GM18861 (cell line): Measurements from ENCODE around the gene PON2.
"Not testable (repeated sequence)": the region's sequence is repeated elsewhere in the genome, so short reads cannot be mapped to it uniquely, and the experiment has no call there.

Experiments
- ATAC-seq: cut with Tn5 transposase; IDR thresholded peaks from one replicate; pipeline ENCODE4 v1.9.1; 2021; ENCODE audit not compliant: unreplicated experiment

PON2 gene

DNA sequence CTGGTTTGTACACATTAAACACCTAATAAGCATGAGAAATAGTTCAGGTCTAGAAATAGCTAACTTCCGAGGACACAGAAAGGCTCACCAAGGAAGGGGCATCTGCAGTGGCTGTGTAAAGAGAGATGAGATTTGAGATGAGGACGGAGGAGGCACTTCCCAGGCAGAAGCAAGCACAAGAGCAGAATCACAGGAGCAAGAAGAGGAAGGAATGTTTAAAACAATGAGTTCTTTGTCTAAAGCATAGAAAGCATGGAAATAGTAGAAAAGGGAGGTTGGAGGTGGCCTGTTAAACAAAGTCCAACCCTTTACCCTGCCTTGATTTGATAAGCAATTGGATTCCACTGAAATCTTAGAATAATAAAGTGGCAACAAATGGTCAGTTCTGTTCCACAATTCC lies 27.1 kb downstream of the PON2 start:
- ATAC-seq = no peak

DNA sequence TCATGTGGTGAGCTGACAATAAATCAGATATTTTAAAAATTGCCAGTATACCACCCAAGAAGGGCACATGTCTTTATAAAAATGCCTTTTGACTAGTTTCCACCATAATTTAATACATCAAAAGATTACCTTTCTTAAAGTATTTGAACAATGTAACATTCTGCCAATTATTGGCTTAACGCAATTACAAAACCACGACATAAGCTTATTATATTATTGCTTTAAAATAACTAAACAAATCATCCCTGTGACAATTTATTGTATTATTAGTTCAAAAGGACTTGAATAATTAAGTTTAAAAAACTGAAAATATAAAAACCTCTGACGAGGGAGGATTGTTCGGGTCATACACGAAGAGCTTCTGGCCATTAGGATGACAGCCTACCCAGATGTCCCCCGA lies 29.0 kb downstream of the PON2 start:
- no peak for ATAC-seq

DNA sequence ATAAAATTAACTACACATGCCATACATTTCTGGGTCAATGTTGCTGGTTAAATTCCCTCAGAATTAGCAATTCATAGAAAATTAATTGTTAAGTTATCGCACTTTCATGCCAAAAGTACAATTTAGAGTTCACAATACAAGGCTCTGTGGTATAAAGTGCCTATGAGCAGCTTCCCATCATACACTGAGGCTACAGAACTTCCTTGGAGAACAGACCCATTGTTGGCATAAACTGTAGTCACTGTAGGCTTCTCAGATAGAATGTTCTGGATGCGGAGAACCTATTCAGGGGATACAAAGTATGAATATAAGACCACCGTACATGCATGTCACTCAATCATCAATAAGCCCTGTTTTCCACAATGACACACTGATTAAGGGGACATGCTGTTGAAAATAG lies 29.6 kb downstream of the PON2 start:
- ATAC-seq = no peak

DNA sequence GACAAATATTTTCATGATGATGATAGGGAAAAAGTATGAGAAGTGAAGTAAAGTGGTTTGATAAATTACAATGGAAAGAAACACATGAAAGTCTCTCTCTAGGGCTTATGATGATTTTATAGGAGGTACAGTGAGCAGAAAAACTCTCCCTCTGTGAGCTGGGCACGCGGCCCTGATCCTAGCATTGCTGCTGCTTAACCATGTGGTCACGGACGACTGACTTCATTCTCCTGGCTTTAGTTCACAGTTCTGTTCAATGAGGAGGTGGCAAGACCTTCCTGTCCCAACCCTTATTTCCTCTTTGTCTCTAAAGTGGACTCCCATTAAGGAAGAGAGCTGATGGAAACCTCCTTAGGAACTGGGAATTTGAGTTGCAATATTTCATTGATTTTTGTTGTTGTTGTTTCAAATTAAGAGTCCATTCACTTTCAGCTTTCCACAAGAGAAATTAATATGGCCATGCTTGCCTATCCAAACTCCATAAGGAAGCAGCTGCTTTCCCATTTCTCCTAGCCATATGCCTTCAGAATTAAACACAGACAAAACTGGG lies 30.4 kb downstream of the PON2 start:
- ATAC-seq = no peak

DNA sequence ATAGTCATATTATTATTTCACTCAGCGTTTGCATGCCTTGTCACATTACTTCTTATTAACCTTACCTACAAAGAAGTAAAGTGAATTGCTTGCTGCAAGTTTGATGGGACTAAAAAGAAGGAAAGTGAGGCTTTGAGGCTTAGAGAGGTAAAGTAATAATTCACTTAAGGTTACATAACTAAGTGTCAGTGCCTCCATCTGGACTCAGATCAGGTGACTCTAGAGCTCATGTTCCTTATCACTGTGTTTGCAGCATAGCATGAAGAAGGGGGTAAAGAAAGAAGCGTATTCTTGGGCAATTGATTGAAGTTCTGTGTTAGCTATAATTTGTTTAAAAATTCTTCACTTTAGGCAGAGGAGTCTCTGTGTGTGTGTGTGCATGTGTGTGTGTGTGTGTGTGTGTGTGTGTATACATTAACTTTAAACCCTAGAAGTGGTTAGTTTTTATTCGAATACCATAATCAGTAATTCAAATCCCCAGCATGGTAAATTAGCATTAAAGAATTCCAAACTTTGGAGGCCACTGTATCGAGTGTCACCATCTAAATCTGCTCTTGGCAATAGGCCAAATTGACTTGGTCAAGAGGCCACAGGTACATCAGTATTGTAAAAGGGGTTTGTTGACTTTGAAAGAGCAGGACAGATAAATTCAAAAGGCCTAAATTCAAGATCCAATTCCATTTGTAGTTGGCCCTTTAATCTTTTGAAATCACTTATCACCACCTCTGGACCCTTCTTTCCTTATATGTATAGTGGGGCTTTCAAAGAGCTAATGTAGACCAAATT lies 36.5 kb downstream of the PON2 start:
- no peak for ATAC-seq

DNA sequence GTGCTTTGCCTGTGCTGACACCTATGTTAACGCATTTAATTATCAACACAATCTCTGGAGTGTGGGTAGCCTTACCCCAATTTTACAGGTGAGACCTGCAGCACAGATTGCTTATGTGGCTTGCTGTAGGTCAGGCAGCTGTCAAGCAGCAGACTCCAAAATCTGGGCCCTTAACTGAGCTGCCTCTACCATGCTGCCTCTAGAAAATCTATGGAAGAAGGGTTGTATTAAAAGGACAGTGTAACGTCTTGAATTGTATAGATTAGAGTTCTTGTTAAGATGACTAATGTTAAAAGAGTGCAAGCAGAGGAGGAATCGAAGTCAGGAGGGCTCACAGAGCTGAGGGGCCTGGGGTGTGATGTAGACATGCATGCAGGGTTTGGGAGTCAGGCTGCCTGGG lies 37.4 kb downstream of the PON2 start:
- no peak for ATAC-seq

DNA sequence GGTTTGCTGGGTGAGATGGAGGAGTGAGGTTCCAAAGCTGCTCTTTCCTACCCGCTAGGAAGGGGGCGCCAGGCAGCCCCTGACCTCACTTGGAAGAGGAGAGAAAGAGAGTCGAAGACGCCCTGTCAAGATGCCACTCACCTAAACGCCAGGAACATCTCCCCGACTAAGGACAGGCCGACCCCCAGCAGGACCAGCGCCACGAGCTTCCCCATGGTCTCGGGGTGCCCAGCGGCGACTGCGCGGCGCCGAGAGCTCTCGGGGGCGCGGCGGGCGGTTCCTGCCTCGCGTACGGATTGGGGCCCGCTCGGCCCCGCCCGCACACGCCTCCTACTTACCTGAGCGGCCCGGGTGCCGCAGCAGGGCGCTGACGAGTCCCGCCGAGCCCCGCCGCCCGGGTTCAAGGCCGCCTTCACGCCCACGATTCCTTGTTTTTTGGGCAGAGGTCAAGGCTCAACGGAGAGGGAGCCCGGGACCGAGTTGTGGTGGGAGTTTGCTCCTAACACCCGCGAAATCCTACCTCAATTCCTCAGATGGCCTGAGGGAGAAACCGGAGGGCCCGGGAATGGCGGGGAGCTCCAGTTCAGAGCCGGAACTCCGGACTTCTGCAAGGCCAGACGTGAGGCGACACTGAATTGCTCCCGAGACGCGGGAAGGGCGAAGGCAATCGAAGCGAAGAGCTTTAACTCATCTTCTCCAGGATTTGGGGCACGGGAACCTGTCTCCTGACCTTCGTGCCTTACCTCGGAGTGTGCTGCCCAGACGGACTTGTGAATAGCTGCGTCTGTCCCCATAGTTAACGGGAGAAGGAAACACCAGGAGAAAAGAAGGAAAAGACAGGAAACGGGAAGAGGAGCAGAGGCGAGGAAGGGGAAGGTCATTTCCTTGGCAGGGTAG lies 38.4 kb downstream of the PON2 start, which contains the start of gene PON3:
PON3 (minus strand) TSS at position 240 of the 897 bp plus-strand sequence; CDS start at position 215, 25 bp downstream.
- ATAC-seq = peak; percentile 59

DNA sequence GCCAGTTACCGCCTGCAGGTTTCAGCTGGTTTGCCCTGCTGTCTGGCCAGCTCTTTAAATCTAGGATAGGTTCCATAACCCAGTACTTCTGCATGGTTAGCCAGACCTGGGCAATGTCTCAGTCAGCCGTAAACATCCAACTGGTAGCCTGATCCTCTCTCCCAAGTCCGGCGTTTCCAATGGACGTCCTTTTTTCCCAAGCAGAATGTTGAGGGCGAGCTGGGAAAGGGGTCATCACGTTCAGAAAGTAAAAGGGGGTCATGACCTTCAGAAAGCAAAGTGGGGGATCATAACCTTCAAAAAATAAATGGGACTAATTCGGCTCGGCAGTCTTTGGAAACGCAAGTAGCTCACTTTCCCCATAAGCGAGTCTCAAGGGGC lies 39.1 kb downstream of the PON2 start:
- no peak for ATAC-seq

DNA sequence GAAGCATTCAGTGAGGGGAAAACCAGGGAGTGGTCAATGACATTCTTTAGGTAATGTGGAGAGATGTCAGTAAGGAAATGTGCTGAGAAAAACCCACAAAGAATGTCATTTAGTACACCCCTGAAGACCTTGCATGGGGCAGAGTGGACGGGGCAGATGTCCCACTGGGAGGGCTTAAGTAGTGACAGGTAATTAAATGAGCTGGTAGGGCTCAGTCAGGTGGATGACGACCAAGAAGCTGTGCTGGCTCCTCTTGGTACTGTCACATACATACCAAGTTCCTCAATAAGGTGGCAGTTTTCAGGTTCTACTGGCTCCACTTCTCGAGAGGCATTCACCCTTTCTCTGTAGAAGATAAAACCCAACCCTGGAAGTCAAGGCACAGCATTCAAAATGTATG lies 40.5 kb downstream of the PON2 start:
- no peak for ATAC-seq

DNA sequence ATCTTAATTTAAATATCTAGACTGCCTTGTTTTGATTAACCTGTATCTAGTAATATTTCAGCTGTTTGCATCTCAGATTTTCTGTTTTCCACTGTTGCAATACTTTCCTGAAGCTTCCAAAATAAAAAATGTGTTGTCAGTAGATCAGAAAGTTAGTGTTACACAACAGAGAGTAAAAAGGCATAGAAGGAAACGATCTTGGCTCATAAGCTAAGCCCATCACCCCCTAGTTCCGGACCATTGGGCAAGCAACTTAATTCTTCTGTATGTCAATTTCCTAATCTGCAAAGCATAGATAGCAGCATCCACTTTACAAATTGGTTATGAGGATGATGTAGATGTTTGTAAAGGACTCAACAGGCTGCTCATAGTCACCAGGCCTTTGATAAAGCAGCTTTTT lies 43.1 kb downstream of the PON2 start:
- ATAC-seq = no peak

DNA sequence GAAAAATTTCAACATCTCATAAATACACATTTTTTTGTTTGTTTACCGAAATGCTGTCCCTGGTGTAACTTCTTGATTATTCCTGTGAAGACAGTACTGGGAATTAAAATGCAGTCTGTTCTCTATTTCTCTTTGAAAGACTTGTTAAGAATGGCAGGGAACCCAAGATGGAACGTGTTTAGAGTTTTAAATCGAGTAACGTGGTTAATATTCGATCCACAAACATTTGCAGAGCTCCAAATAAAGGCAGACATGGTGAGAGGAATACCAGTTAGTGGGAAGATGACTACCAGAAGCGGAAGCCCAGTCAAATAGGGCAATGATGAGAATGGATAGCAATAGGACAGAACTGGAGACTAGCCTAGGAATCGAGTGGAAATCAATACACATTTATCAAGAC lies 45.3 kb downstream of the PON2 start:
- ATAC-seq = no peak

DNA sequence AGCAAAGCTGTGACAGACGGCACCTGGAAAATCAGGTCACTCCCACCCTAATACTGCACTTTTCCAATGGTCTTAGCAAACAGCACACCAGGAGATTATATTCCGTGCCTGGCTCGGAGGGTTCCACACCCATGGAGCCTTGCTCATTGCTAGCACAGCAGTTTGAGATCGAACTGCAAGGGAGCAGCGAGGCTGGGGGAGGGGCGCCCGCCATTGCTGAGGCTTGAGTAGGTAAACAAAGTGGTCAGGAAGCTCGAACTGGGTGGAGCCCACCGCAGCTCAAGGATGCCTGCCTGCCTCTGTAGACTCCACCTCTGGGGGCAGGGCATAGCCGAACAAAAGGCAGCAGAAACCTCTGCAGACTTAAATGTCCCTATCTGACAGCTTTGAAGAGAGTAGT lies 55.4 kb downstream of the PON2 start:
- not testable (repeated sequence) for ATAC-seq

DNA sequence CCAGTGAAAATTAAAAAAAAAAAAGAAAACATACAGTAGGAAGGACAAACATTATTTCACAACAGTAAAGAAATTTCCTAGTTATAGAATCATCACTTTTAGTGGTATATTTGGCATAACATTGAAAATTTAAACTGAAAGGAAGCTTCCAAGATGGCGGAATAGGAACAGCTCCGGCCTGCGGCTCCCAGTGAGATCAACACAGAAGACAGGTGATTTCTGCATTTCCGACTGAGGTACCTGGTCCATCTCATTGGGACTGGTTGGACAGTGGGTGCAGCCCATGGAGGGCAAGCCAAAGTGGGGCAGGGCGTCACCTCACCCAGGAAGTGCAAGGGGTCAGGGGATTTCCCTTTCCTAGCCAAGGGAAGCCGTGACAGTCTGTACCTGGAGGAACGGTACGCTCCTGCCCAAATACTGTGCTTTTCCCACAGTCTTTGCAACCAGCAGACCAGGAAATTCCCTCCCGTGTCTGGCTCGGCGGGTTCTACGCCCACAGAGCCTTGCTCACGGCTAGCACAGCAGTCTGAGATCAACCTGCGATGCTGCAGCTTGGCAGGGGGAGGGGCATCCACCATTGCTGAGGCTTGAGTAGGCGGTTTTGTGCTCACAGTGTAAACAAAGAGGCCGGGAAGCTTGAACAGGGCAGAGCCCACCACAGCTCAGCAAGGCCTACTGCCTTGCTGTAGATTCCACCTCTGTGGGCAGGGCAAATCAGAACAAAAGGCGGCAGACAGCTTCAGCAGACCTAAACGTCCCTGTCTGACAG lies 58.0 kb downstream of the PON2 start:
- ATAC-seq = no peak

DNA sequence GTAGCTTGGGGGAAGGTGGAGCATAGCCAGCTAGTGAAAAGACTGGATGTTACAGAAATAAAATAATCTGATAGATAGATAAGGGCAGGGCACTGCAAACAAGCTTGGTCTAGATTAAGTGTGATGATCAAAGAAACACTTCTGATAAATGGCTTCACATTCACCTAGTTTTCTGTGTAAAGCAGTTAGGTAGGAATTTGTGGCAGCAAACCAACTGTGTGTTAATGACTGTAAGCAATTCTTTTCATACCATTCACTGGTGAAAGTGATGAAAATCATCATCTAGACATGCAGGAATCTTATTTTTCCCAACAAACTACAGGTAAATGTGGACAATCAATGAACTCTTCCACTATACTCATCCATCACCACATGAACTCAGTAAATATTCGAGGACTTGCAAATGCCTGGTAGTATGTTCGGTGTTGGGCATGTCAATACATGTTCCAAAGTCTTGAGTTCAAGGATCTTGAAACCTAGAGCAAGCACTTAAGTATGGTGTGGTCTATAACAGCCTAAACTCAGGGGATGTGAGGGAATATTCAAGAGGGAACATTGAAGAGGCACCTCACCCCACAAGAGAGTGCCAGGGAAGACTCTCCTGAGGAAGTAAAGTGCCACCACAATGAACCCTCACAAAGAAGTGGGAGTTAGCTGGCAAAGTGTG lies 59.1 kb downstream of the PON2 start:
- no peak for ATAC-seq

DNA sequence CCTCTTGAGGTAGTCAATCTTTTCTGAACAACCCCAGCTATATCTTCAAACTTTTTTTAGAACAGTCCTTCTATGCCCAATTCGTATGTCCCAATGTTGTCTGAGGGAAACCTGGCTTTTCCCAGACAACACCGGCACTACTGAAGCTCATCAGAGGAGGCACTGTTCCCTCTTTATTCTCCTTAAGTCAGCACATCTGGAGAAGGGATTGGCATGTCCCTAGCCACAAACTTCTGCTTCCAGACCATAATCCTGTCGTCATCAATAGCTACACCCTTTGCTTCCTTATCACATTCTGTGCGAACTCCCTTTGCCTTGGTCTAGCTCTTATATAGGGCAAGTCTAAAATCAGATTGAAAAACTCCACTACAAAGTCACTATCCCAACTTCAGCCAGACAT lies 61.5 kb downstream of the PON2 start:
- no peak for ATAC-seq

DNA sequence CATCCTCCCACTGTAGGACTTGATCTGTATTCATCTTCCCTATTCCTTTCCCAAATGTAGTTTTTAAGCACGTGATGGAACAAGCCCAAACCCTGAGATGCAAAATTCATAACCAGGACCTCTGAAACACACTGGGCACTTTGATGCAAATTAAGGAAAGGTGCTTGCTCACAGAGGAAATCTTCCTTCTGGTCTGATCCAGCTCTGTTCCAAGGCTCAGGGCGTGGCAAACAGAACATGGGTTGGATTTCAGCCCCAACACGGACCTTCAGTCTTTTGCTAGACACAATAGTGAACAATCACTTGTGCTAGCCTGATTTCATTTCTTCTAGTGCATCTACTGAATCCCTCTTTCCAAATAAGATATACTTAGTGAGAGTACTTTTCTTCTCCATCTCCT lies 66.6 kb downstream of the PON2 start:
- no peak for ATAC-seq

DNA sequence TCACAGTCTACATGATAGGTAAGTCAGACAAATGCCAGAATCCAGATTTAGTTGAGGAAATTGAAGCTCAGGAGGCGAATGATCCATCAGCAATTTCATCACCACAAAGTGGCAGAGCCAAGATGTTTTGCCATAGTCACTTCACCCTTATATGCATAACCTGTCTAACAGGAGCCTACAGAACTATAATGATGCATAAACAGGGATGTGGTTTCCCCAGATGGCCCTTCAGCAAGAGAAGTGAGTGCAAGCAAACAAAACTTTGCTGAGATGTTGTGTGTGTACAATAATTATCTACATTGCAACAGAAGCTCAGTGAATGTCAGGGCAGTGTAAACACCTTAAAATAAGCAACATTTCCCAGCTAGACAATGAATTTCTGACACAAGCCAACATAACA lies 67.2 kb downstream of the PON2 start:
- ATAC-seq = no peak

DNA sequence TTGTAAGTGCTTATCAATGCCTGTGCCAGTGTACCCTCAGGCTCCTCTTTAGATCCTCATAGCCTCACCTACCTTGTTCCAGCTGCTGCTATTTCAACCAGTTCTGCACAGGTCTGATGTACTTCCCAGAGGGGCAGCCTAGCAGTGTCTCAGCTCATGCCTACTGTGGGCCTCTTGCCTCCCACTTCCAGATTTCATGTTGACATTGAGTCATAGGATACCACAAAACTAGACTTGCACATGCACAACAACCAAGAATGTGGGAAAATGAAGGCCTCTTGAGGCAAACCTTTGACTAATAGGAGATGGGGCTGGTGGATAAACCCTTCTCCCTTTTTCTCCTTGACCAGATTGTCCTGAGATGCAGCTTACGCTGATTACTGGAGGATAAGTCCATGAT lies 69.7 kb downstream of the PON2 start:
- no peak for ATAC-seq

DNA sequence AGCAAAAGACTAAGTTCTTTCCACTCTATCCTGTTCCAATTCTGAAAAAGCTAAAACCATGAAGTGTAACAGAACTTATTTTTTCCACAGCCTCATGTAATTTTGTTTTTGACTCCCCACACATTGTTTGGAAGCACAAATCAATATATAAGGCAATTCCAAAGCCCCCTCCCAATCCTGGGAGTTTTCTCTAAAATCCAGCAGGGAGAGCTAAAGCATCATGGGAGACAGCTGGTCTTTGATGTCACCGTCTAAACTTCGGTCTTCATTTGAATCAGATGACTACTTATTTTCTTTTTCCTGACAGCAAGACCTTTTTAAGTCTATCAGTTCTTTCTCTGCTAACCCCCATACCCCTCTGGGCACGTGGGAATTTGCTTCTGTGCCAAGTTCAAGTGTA lies 77.2 kb downstream of the PON2 start:
- ATAC-seq = no peak
